ENCODE measurements around the gene LEFTY2.
"Not testable (repeated sequence)": the region's sequence is repeated elsewhere in the genome, so short reads cannot be mapped to it uniquely, and the experiment has no call there.

LEFTY2 gene

DNA sequence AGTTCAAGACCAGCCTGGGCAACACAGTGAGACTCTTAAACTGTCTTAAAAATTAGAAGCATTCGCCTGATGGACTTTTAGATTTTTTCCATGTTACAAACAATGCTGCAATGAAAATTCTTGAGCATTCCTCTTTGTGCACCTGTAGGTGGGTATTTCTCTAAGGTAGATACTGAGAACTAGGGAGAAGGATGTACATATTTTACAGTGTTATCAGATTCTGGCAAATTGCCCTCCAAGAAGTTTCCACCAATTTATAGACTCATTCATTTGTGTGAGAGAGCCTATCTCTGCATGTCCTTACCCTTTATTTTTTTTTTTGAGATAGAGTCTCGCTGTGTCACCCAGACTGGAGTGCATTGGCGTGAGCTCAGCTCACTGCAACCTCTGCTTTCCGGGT is 12.3 kb upstream of the LEFTY2 start:
- no peak for DNase-seq (ENCODE audit: low read depth)

DNA sequence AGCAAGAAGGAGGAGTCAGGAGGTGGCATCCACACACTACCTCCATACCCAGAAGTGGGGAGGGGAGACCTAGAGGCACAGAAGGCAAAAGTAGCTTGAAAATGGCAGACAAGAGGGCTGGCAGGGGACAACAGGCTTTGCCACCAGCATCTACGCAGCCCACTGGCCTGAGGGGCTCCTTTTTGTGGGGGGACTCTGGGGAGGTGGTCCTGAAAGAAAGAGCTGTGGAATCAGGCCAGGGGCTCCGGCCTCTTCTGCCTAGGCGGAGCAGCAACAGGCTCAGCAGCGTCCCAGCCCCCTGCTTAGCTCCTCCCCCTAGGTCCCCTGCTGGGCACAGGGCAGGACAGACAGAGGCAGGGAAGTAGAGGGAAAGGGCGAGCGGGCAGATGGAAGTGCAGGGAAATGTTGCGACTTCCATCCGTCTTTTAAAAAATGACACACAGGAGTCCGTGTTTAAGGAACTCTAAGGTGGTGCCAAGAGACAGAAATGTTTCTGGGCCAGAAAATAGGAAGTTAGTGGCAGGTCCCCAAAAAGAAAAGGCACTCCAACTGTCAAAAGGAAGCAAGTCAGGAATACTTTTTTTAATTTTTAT is 10.0 kb upstream of the LEFTY2 start:
- DNase-seq (ENCODE audit: low read depth), result no peak

GRCh38 chr1:225949041-225949440 is 8.0 kb upstream of the LEFTY2 start:
- no peak for DNase-seq (ENCODE audit: low read depth)

DNA sequence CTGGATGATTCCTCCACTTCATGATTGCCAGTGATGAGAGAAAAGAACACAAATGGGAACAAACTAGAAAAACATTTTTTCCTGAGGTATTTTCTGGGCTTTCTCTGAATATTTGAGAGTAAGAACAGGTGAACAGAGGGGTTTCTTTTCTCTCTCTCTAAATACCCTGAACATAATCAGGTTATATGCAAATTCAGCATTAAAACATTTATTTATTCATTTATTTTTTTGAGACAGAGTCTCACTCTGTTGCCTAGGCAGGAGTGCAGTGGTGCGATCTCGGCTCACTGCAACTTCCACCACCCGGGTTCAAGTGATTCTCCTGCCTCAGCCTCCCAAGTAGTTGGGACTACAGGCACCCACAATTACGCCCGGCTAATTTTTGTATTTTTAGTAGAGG is 5.8 kb upstream of the LEFTY2 start:
- DNase-seq (ENCODE audit: low read depth), result no peak

- no peak for DNase-seq (ENCODE audit: low read depth)
Measured at GRCh38 chr1:225946082-225946620, 5.1 kb upstream of the LEFTY2 start.

GRCh38 chr1:225945564-225945963 is 4.5 kb upstream of the LEFTY2 start:
- no peak for DNase-seq (ENCODE audit: low read depth)

- DNase-seq (ENCODE audit: low read depth), result no peak
Measured at GRCh38 chr1:225944951-225945350, 3.9 kb upstream of the LEFTY2 start.

DNA sequence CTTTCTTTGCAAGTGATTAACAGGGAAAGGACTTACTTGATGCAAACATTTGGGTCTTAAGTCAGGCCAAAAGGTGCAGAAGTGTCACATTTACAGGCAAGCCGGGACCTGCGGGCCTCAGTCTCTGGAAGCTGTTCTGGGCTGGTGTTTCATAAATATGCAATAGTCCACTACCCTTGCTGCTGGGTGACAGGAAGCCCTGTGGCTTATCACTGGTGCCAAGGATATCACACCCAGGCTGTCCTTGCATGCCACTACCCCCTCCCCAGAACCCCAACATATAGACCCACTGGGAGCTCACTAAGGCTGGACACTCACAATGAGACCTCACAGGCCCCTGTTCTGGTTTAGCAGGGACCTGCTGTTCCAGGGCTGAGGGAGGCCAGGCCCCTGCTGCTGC is 3.4 kb upstream of the LEFTY2 start:
- no peak for DNase-seq (ENCODE audit: low read depth)

DNA sequence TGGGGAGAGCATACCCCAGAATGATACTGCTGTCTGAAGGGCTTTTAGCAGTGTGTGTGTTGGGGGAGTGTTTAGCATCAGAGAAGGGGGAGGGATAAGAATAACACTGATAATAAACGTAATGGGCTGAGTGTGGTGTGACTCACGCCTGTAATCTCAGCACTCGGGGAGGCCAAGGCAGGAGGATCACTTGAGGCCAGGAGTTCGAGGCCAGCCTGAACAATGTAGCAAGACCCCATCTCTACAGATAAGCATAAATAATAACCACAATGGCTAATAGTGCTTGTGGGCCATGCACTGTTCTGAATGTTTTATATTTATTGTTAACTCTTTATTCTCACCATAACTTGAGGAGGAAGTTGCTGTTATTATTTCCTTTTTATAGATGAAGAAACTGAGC is 2.6 kb upstream of the LEFTY2 start:
- DNase-seq (ENCODE audit: low read depth), result no peak

GRCh38 chr1:225942574-225942973 is 1.6 kb upstream of the LEFTY2 start:
- DNase-seq (ENCODE audit: low read depth), result no peak

GRCh38 chr1:225941942-225942222 is 862 bp upstream of the LEFTY2 start:
- DNase-seq (ENCODE audit: low read depth), result no peak

DNA sequence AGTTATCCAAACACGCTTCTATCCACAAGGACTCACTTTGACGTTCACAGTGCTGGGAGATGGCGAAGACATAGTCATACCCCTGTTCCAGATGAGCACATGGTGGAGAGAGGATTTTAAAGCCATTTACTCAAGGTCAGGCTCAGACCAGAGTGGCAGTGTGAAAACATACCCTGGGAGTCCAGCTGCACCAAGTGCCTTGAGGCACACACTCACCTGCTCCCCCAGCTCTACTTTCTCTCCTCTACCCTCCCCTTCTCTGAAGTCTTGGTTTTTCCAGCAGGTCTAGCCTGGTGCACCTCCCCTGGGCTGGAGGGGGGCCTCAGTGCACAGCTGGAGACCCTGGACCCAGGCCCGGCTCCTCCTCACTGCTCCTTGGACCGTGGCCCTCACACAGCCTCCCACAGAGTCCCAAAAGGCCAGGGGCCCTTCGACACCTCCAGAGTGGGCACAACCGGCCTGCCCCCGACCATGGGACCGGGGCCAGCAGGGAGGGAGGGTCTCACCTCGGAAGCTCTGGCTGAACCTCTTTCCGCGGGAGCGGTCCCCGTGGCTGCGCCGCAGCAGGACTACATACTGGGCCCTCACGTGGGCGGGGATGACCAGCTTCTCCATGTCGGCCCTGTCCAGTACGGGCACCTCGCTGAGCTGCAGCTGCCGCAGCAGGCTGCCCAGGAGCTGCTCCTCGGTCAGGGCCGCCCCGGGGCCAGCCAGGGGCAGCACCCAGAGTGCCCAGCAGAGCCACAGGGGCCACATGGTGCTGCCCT is 452 bp downstream of the LEFTY2 start:
- DNase-seq (ENCODE audit: low read depth), result no peak

DNA sequence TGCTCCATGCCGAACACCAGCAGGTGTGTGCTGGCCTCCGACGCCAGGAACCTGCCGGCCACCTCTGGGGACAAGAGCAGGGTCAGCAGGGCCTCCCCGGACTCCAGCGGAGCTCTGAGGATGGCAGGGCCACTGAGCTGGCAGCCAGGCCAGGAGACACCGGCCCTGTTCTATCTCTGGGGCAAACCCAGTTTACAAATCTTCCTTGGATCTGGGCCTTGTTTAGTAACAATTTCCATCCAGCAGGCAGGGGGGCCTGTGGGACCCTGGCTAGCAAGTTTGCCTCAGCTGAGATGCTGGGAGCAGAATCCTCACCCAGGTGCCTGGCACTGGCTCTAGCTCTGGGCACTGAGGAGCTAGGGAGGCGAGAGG is 1.1 kb downstream of the LEFTY2 start:
- not testable (repeated sequence) for DNase-seq (ENCODE audit: low read depth)

DNA sequence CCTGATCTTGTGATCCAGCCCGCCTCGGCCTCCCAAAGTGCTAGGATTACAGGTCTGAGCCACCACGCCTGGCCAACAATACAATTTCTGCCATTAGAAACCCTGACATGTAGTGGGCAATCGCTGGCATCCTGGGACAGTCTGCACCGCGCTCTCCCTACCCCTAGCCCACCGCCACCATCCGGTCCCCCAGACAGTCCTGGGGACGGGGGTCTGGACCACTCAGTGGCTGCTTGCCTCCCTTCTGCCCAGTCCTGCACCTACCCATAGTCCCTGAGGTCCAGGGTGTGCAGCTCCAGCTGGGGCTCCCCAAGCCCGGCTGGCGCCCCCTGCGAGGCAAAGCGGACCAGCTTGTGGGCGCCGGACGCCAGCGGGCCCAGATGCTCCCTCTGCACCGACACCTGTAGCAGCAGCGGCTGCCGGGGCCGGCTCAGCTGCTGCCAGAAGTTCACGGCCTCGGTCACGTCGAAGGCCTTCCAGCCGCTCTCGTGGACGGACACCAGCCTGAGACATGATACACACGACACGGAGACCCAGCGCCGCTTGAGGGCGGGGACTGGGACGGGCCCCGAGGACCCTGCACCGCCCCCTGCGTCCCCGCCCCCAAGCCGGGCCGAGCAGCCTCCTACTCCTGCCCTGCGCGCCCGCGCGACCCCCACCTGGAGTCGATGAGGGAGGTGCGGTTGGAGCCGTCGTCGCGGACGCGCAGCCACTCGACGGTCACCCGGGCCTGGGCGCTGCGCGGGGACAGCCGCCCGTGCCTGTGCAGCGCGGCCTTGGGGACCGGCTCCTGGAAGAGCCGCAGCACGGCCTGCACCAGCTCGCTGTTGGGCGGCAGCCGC is 1.7 kb downstream of the LEFTY2 start:
- DNase-seq (ENCODE audit: low read depth), result not testable (repeated sequence)

- DNase-seq (ENCODE audit: low read depth), result no peak
Measured at GRCh38 chr1:225937048-225937968, 3.7 kb downstream of the LEFTY2 start.

DNA sequence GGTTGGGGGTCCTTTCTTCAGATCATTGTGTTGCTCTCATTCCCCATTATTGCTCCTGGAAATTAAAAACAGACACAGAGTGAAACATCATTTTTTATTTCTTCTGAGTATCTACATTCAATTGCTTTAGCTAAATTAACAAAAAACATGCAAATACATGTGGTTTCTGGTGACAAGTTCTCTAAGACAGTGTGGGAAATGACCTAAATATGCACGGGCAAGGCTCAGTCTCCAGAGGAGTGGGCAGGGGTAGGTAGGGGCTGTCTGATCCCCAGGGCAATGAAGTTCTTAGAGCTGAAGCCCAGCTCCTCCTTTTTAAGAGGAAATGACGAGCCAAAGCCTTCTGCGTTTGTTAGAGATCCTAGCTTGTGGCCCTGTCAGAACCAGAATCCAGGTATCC is 4.5 kb downstream of the LEFTY2 start:
- no peak for DNase-seq (ENCODE audit: low read depth)

GRCh38 chr1:225936086-225936485 is 4.9 kb downstream of the LEFTY2 start:
- not testable (repeated sequence) for DNase-seq (ENCODE audit: low read depth)

- DNase-seq (ENCODE audit: low read depth), result no peak
Measured at GRCh38 chr1:225934711-225935110, 6.3 kb downstream of the LEFTY2 start.

GRCh38 chr1:225933072-225933471 is 7.9 kb downstream of the LEFTY2 start:
- no peak for DNase-seq (ENCODE audit: low read depth)

- no peak for DNase-seq (ENCODE audit: low read depth)
Measured at GRCh38 chr1:225931270-225932136, 9.5 kb downstream of the LEFTY2 start.

DNA sequence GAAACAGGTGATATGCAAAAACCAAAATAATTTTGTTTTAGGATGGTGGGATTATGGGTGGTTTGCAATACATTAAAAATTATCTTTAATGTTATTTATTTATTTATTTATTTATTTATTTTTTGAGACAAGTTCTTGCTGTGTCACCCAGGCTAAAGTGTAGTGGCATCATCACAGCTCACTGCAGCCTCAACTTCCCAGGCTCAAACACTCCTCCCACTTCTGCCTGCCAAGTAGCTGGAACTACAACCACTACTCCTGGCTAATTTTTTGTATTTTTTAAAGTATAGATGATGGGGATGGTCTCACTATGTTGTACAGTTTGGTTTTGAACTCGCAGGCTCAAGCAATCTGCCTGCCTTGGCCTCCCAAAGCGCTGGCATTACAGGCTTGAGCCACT is 10.5 kb downstream of the LEFTY2 start:
- DNase-seq (ENCODE audit: low read depth), result no peak

All from activated gamma-delta T cell treated with anti-CD3 and anti-CD28 coated beads, Interleukin-2, amount 50 U/mL, for 16 hours (primary cell).